Right ventricle myocardium superior (tissue), 1 donor: ENCODE measurements around the gene RRAS. TPM values are rescaled to one million over a fixed set of nuclear protein-coding genes. Genes with fewer than 3 reads are reported as not detected.

Source experiments
- ATAC-seq: fragments of 200-7000 bp; cut with Tn5 transposase; one replicate; pipeline ENCODE4 v1.9.1; 2020; ENCODE audit warnings: mild to moderate bottlenecking; ENCODE audit not compliant: poor library complexity
- DNase-seq: peaks from one replicate; pipeline ENCODE4 v3.0.0-alpha.2; 2020
- intact Hi-C: fragments of 100-400 bp; cut with DNase I; formaldehyde crosslinking; loops from one replicate; pipeline ENCODE4 v1.11.2; 2022
- total RNA-seq: library from RNA; stranded (reverse); fragmentation: NEBNext Ultra II Directional; extraction: Animal tissue kit (Norgen Biotek cat#: 25700); gene quantifications from one replicate; pipeline ENCODE4 v1.2.1, GENCODE V29; 2021
- donor health status: DM: no; HTN: yes; CAD: no; lungs with severe emphysema.

RRAS gene
- total RNA-seq, 1 donor from 2014 or later: 105 TPM

DNA sequence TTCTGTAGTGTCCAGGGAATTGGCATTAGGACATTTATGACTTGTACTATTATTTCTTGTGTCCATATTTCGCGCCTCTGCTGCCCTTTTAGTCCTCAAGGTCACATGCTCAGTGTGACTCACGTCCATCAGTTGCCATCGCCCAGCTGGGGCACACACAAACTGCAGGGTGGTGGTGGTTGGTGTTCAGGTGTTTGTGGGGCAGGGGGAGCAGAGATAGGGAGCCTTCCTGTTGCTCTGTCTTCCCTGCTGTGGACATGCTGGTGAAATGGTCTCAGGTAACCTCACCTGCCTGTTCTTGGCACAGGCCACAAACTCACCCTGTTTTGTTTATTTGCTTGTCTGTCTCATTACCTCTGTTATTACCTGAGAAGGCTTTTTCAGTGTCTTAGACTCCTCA is 26.6 kb downstream of the RRAS start:
- intact Hi-C loops: no loop called here
- DNase-seq: no peak
- no peak for ATAC-seq

GRCh38 chr19:49609499-49610092 is 30.3 kb downstream of the RRAS start:
- DNase-seq (no peak), ATAC-seq (no peak)
- intact Hi-C loops: no loop called here

DNA sequence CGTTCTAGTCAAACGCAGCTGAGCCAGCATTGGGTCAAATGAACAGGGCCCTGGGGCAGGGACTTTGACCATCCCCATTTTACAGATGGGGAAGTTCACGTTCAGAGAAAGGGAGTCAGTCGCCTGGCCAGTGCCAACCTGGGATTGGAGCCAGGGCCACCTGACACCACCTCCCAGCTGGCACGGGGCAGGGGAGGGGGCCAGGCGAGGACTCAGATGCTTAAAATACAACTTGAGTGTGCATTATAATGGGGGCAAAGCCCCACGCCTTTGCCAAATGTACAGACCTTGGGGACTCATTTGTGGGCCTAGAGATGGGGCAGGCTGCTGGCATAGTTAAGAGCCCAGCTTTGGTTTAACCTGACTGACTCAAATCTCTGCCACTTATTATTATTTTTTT is 34.3 kb downstream of the RRAS start:
- ATAC-seq (no peak), DNase-seq (no peak)
- intact Hi-C loops: no loop called here

- intact Hi-C loops: no loop called here
- ATAC-seq: no peak
- DNase-seq: no peak
Observed at GRCh38 chr19:49602806-49603205, 37.1 kb downstream of the RRAS start.

- intact Hi-C loops: no loop called here
- ATAC-seq: no peak
- no peak for DNase-seq
Observed at GRCh38 chr19:49601482-49602038, 38.4 kb downstream of the RRAS start.

DNA sequence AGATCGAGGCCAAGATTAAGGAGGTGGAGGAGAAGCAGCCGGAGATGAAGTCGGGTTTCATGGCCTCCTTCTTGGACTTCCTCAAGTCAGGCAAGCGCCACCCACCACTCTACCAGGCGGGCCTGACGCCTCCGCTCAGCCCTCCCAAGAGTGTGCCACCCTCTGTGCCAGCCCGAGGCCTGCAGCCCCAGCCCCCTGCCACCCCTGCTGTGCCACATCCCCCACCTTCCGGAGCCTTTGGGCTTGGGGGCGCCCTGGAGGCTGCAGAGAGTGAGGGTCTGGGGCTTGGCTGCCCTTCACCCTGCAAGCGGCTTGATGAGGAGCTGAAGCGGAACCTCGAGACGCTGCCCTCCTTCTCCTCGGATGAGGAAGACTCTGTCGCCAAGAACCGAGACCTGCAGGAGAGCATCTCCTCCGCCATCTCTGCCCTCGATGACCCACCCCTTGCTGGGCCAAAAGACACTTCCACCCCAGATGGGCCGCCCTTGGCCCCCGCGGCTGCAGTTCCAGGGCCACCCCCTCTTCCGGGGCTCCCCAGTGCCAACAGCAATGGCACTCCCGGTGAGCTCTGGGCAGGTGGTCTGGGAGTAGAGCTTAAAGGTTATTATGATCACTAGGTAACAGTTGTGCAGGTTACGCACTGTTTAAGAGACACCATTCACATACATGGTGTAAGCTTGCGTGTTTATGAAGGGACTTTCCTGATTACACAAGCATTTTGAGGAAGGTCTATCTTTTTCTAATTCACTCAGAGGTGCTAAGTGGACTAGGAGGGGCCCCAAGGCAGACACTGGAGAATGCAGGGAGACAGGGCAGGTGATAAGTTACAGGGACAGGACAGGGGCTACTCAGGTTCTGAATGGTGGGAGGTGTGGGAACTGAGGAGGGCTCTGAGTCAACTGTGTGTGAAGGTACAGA is 40.3 kb downstream of the RRAS start:
- DNase-seq (no peak), ATAC-seq (no peak)
- intact Hi-C loops: no loop called here

DNA sequence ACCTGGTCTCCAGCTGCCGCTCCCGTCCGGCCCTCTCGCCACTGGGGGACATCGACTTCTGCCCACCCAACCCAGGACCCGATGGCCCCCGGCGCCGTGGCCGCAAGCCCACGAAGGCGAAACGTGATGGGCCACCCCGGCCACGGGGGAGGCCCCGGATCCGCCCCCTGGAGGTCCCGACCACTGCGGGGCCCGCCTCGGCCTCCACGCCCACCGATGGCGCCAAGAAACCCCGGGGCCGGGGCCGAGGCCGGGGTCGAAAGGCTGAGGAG is 42.3 kb downstream of the RRAS start:
- ATAC-seq (no peak), DNase-seq (no peak)
- intact Hi-C loops: no loop called here

GRCh38 chr19:49596954-49597702 is 42.8 kb downstream of the RRAS start:
- DNase-seq: no peak
- ATAC-seq: no peak
- intact Hi-C loops: no loop called here

DNA sequence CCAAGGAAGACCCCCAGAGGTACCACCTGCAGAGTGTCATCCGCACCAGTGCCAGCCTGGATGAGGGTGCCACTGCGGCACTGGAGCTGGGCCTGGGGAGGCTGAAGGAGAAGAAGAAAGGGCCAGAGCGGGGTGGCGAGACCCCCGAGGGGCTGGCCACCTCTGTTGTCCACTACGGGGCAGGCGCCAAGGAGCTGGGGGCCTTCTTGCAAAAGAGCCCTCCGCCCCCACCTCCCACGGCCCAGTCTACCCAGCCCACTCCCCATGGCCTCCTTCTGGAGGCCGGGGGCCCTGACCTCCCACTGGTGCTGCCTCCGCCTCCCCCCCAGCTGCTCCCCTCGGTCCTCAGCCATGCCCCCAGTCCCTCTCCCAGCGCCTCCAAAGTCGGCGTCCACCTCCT is 43.5 kb downstream of the RRAS start:
- DNase-seq (no peak), ATAC-seq (no peak)
- intact Hi-C loops: no loop called here

GRCh38 chr19:49595819-49596404 is 44.0 kb downstream of the RRAS start:
- ATAC-seq (no peak), DNase-seq (no peak)
- intact Hi-C loops: no loop called here

DNA sequence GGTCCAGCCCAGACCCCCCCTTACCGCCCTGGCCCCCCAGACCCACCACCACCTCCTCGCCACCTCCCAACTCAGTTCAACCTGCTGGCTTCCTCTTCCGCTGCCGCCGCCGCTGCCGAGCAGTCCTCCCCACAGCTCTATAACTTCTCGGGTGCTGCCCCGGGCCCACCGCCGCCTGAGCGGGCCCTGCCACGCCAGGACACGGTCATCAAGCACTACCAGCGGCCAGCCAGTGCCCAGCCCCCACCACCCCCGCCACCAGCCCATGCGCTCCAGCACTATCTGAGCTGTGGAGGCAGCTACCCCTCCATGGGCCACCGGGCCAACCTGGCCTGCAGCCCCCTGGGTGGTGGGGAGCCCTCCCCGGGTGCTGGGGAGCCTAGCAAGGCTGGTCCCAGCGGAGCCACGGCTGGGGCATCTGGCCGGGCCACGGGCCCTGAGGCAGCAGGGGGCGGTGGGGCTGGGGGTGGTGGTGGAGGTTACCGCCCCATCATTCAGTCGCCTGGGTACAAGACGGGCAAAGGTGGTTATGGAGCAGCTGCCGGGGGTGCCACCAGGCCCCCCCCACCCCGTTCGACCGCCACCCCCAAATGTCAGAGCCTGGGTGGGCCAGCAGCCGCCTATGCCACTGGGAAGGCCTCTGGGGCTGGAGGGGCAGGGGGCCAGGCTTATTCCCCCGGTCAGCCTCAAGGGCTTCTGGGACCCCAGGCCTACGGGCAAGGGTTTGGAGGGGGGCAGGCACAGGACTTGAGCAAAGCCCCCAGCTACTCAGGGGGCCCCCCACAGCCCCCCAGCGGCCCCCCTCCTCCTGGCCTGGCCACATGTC is 44.7 kb downstream of the RRAS start:
- ATAC-seq (no peak), DNase-seq (no peak)
- intact Hi-C loops: no loop called here

- ATAC-seq: no peak
- intact Hi-C loops: no loop called here
- DNase-seq: no peak
Observed at GRCh38 chr19:49594157-49594992, 45.6 kb downstream of the RRAS start.

DNA sequence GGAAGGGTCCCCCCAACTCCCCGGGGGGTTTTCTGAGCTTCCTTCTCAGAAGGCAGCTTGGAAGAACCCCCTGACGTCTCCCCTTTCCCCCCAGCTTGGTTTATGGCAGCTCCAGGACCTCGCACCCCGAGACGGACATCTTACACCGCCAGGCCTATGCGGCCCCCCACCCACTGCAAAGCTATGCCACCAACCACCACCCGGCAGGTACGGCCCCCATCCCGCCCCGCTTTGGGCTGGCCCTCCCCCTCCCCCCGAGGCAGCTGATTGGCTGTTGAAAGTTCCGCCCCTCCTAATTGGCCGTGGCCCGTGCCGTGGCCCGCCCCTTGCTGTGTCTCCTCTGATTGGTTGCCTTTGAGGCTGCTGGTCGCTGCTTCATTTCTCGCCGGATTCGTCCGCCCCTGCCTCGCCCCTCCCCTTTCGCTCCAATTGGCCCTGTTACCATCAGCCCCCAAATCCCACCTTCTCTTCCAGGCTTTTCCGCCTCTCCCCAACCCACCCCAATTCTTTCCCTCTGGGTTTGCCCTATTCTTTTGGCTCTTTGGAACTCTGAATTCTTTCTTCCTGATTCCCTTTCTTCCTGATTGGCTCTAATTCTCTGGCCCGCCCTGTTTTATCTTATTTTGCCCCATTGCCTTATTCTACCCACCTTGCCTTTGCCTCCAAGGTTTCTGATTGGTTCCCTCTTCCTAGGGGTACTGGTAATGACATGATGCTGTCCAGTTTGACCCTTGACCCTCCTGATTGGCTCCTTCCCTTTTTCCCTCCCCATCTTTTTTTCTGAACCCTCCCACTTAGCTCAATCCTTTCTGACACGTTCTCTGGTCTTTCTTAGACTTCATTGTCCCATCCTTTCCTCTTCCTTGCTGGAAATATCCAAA is 46.5 kb downstream of the RRAS start:
- DNase-seq (peak; percentile 95), ATAC-seq (peak; percentile 64)
- intact Hi-C loops: loop anchor here (2.0 kb wide), 1 partner anchor 45 kb away; no protein-coding TSS in a partner anchor

- DNase-seq (no peak), ATAC-seq (no peak)
- intact Hi-C loops: loop anchor here (2.0 kb wide), 1 partner anchor 46 kb away; no protein-coding TSS in a partner anchor
Observed at GRCh38 chr19:49592486-49593232, 47.3 kb downstream of the RRAS start.

GRCh38 chr19:49591731-49592485 is 48.0 kb downstream of the RRAS start:
- ATAC-seq (no peak), DNase-seq (peak; percentile 66)
- intact Hi-C loops: loop anchor here (2.0 kb wide), 1 partner anchor 47 kb away; no protein-coding TSS in a partner anchor
